GM12878 (cell line): Measurements from ENCODE around the gene CSMD2. TPM values are rescaled to one million over a fixed set of nuclear protein-coding genes. Genes with fewer than 3 reads are reported as not detected.

ENCODE experiments used
- ATAC-seq: fragments of 200-7000 bp; cut with Tn5 transposase; 3 replicates; pipeline ENCODE4 v1.9.1; 2020; ENCODE audit warnings: mild to moderate bottlenecking, moderate library complexity
- BruUV-seq: library from RNA; stranded (reverse); fragments of 400-500 nt; replicated peaks from 2 replicates; lab custom pipeline; 2021; lab: Mats Ljungman, UMichigan
- CTCF ChIA-PET: fragments of 300-600 bp; sonication (Branson Sonifier 250); formaldehyde crosslinking; extraction: SDS; loops from one replicate; lab custom pipeline; 2021; ENCODE audit warnings: inconsistent platforms; lab: Yijun Ruan, JAX
- POLR2A ChIA-PET: fragments of 350-600 bp; formaldehyde crosslinking; extraction: SDS; loops from one replicate; lab custom pipeline; 2021; ENCODE audit warnings: inconsistent platforms; lab: Charles Lee
- RAD21 ChIA-PET: fragments of 300-600 bp; sonication (Branson Sonifier 250); formaldehyde crosslinking; loops from one replicate; lab custom pipeline; 2023; ENCODE audit warnings: antibody characterized with exemption; ENCODE audit not compliant: unreplicated experiment; lab: Charles Lee
- SMC1A ChIA-PET: fragments of 300-600 bp; sonication (Branson Sonifier 250); formaldehyde crosslinking; loops from one replicate; lab custom pipeline; 2023; ENCODE audit not compliant: unreplicated experiment, uncharacterized antibody; lab: Charles Lee
- DNase-seq: peaks from one replicate; pipeline ENCODE4 v3.0.0-alpha.2; 2011; ENCODE audit warnings: low read depth, low spot score
- FAIRE-seq: peaks from 3 replicates; lab custom pipeline; 2011; peaks lifted over from hg19 to GRCh38; lab: Jason Lieb, UNC
- H2AFZ ChIP-seq: 2 replicates; pipeline ENCODE4 v1.6.0; 2011; ENCODE audit warnings: low read depth, low read length, control low read depth; ENCODE audit not compliant: control insufficient read depth
- H3K27ac ChIP-seq: 2 replicates; pipeline ENCODE4 v1.5.1; 2011; ENCODE audit warnings: control low read depth; ENCODE audit not compliant: control insufficient read depth, insufficient read depth
- H3K27me3 ChIP-seq, 2 experiments: replicated peaks in 1 of 2; 2 replicates each; pipeline versions ENCODE4 v1.6.0 to v1.6.1; 2011; ENCODE audit warnings: low read length in 1 of 2; ENCODE audit not compliant: control insufficient read depth in 2 of 2, insufficient read depth in 2 of 2
- H3K36me3 ChIP-seq, 2 experiments: 2 replicates each; pipeline ENCODE4 v1.5.1; 2011; ENCODE audit warnings: low read length in 1 of 2; ENCODE audit not compliant: control insufficient read depth in 2 of 2, insufficient read depth in 2 of 2
- H3K4me1 ChIP-seq: 2 replicates; pipeline ENCODE4 v1.6.1; 2011; ENCODE audit warnings: mild to moderate bottlenecking, low read length, moderate library complexity, mixed read lengths; ENCODE audit not compliant: control insufficient read depth, insufficient read depth
- H3K4me2 ChIP-seq: 2 replicates; pipeline ENCODE4 v1.6.0; 2011; ENCODE audit warnings: control low read depth; ENCODE audit not compliant: control insufficient read depth, insufficient read depth
- H3K4me3 ChIP-seq: fragments of 200-600 bp; sonication (generic); 2 replicates; pipeline ENCODE4 v1.5.1; 2016
- H3K79me2 ChIP-seq: 2 replicates; pipeline ENCODE4 v1.6.0; 2011; ENCODE audit warnings: low read length; ENCODE audit not compliant: control insufficient read depth, insufficient read depth
- H3K9ac ChIP-seq: 2 replicates; pipeline ENCODE4 v1.8.0; 2011; ENCODE audit warnings: low read length, control low read depth, mixed read lengths; ENCODE audit not compliant: control insufficient read depth, insufficient read depth
- H3K9me3 ChIP-seq: replicated peaks from 3 replicates; pipeline ENCODE4 v1.5.1; 2011; ENCODE audit warnings: mild to moderate bottlenecking, low read length; ENCODE audit not compliant: control insufficient read depth, insufficient read depth
- H4K20me1 ChIP-seq: 2 replicates; pipeline ENCODE4 v1.6.0; 2011; ENCODE audit not compliant: control insufficient read depth, insufficient read depth
- EED ChIP-seq: sonication (generic); IDR thresholded peaks from 2 replicates; pipeline ENCODE4 v1.6.1; 2016; ENCODE audit warnings: antibody characterized with exemption, low read depth
- HDGF ChIP-seq: fragments of 450-650 bp; IDR thresholded peaks from 2 replicates; pipeline ENCODE4 v1.6.1; 2016; ENCODE audit warnings: antibody characterized with exemption
- NFIC ChIP-seq: IDR thresholded peaks from 2 replicates; pipeline ENCODE4 v1.6.1; 2012; ENCODE audit warnings: low read depth, mild to moderate bottlenecking, inconsistent platforms, low read length, moderate library complexity
- NFYA ChIP-seq: IDR thresholded peaks from 2 replicates; pipeline ENCODE4 v1.6.1; 2011; ENCODE audit warnings: low read depth, mild to moderate bottlenecking, low read length, improper control_type of control experiment, borderline replicate concordance
- SMAD5 ChIP-seq: IDR thresholded peaks from 2 replicates; pipeline ENCODE4 v1.6.1; 2016; ENCODE audit warnings: antibody characterized with exemption, low read depth
- TCF3 ChIP-seq: IDR thresholded peaks from 2 replicates; pipeline ENCODE4 v1.6.1; 2012; ENCODE audit warnings: low read depth, mild to moderate bottlenecking, low read length, borderline replicate concordance; ENCODE audit not compliant: insufficient read depth
- WGBS: methylation state at CpG from one replicate; pipeline ENCODE4 v1.1.6; 2016; ENCODE audit warnings: low lambda C conversion rate; ENCODE audit not compliant: insufficient replicate concordance, insufficient coverage; ENCODE audit errors: missing lambda C conversion rate; 5-methylcytosine and 5-hydroxymethylcytosine counted together
- in situ Hi-C: fragments of 300-500 bp; cut with MboI; formaldehyde crosslinking; loops from 9 replicates; pipeline ENCODE4 v1.14.3; 2018; ENCODE audit warnings: mixed read lengths
- intact Hi-C: fragments of 100-400 bp; cut with micrococcal nuclease; formaldehyde crosslinking; loops from one replicate; pipeline ENCODE4 v1.14.2; 2022; ENCODE audit not compliant: unreplicated experiment
- polyA plus RNA-seq, 11 experiments: library from polyadenylated mRNA; depleted of rRNA in 4 of 11; unstranded in 6 of 11; stranded (reverse) in 5 of 11; fragments of >200 nt; fragmentation: Nextera tagmentation in 4 of 11; fragmentation: Illumina TruSeq in 1 of 11; extraction: Ambion mirVana in 4 of 11; extraction: Trizol in 1 of 11; gene quantifications; 1 replicate in 1 of 11; 2 replicates in 10 of 11; pipeline versions ENCODE4 v1.2.1 to v1.2.3, GENCODE V29; 2011 to 2016; ENCODE audit warnings: inconsistent platforms in 2 of 11, missing spikeins in 2 of 11, low read depth in 1 of 11
- total RNA-seq, 4 experiments: library from RNA; depleted of rRNA in 3 of 4; stranded (reverse); fragments of >200 nt in 3 of 4; fragmentation: Illumina TruSeq in 1 of 4; extraction: Trizol in 1 of 4; gene quantifications; 2 replicates each; pipeline versions ENCODE4 v1.2.1 to v1.2.3, GENCODE V29; 2013 to 2021
- TF ChIP-seq, protein P1 (sequence below): IDR thresholded peaks from 2 replicates; pipeline ENCODE4 v1.6.1; 2012; ENCODE audit warnings: improper control_type of control experiment, low read depth, low read length; ENCODE audit not compliant: insufficient replicate concordance

The CSMD2 gene
- total and polyA plus RNA-seq, 10 of the 15 experiments (the other 5 are each of a cell fraction or from before 2014, with no cell fraction given): under 0.01 TPM; not detected in 9

DNA sequence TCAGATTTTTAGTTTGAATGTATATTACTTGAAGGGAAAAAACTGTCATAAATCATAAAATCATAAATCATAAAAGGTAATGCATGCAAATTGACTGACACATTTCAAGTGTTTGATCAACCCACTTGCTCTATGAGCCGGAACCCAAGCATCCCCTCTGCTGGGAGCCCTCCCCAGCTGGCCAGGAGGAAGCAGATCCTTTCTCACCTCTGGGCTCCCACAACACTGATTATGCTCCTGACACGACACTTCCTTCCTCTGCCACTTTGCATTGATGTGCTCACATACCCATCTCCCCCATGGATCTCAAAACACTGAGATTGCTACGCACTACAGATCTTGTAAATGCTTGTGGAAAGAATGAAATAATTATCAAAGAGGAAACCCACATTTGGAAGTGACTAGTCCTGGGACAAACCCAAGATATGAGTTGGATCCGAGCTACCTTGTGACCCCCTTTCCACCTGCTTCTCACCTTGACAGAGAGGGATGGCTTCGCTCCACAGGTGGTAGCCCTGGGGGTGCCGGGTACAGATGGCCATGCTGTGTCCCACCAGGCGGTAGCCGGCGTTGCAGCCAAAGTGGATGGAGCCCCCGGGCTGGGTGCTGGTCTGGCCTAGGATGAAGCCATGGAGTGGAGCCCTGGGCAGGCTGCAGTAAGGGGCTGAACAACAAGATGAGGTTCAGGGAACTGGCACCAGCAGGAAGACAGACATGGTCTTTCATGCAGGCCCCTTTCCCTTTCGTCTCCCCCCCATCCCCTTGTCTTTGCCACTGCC, 588.0 kb downstream of the CSMD2 start (continued):
- TF ChIP-seq, protein P1, sequence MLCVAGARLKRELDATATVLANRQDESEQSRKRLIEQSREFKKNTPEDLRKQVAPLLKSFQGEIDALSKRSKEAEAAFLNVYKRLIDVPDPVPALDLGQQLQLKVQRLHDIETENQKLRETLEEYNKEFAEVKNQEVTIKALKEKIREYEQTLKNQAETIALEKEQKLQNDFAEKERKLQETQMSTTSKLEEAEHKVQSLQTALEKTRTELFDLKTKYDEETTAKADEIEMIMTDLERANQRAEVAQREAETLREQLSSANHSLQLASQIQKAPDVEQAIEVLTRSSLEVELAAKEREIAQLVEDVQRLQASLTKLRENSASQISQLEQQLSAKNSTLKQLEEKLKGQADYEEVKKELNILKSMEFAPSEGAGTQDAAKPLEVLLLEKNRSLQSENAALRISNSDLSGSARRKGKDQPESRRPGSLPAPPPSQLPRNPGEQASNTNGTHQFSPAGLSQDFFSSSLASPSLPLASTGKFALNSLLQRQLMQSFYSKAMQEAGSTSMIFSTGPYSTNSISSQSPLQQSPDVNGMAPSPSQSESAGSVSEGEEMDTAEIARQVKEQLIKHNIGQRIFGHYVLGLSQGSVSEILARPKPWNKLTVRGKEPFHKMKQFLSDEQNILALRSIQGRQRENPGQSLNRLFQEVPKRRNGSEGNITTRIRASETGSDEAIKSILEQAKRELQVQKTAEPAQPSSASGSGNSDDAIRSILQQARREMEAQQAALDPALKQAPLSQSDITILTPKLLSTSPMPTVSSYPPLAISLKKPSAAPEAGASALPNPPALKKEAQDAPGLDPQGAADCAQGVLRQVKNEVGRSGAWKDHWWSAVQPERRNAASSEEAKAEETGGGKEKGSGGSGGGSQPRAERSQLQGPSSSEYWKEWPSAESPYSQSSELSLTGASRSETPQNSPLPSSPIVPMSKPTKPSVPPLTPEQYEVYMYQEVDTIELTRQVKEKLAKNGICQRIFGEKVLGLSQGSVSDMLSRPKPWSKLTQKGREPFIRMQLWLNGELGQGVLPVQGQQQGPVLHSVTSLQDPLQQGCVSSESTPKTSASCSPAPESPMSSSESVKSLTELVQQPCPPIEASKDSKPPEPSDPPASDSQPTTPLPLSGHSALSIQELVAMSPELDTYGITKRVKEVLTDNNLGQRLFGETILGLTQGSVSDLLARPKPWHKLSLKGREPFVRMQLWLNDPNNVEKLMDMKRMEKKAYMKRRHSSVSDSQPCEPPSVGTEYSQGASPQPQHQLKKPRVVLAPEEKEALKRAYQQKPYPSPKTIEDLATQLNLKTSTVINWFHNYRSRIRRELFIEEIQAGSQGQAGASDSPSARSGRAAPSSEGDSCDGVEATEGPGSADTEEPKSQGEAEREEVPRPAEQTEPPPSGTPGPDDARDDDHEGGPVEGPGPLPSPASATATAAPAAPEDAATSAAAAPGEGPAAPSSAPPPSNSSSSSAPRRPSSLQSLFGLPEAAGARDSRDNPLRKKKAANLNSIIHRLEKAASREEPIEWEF: no peak
- TF ChIP-seq NFYA (no peak), EED (no peak), TCF3 (no peak)

DNA sequence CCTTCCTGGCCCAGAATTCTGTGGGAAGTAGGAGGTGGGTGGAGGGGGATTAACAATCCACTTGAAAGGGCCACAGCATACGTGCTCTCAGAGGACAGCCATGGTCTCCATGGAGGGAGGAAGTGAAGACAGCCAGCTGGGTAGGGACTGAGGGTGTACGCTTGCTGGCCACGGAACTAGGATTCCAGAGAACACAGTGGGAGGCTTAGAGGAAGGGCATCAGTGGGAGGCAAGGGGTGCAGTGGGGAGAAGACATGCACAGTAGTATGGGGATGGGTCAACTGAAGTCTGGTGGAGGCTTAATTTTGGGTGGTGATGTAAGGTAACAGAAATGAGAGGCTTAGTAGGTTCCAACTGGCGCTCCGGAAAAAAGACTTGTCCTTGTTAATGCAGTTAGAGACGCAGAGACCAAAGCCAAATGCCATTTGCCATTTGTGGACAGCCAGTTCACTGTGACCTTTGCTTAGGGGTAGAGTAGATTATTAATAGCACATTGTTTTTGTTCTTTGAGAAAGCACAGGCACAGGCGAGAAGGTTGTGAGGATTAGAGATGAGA, 589.6 kb downstream of the CSMD2 start:
- H2AFZ ChIP-seq: no peak overlapping the region
- no peaks in the 10 kb centered on the region for H3K79me2 ChIP-seq
- intact Hi-C loops: no loop called here
- in situ Hi-C loops: no loop called here
- TF ChIP-seq HDGF (no peak), SMAD5 (no peak), NFIC (no peak)
- ChIA-PET SMC1A (no interaction called here), CTCF (no interaction called here), RAD21 (no interaction called here), POLR2A (no interaction called here)
- FAIRE-seq (no peak), DNase-seq (no peak), ATAC-seq (no peak)
- no peak overlapping the region for H3K9ac ChIP-seq
- H3K9me3 ChIP-seq: no peaks in the 10 kb centered on the region
- no peak overlapping the region for H3K27ac ChIP-seq
- H3K27me3 ChIP-seq: no peaks in the 10 kb centered on the region; a peak in 1 of 4 replicates
- H4K20me1 ChIP-seq: no peaks in the 10 kb centered on the region
- no peaks in the 10 kb centered on the region for H3K4me1 ChIP-seq
- H3K36me3 ChIP-seq: no peaks in the 10 kb centered on the region
- BruUV-seq: no TSS peak
- 44% methylated on average over 7 of the region's 7 CpGs for WGBS
- H3K4me3 ChIP-seq: no peak overlapping the region
- no peak overlapping the region for H3K4me2 ChIP-seq
